Measurements from ENCODE around the gene ACOX3. TPM values are rescaled to one million over a fixed set of nuclear protein-coding genes. Genes with fewer than 3 reads are reported as not detected.

Gene ACOX3
- total RNA-seq, 1 donor from 2014 or later, result 59.7 TPM

- H3K27me3 Mint-ChIP-seq (ENCODE audit: low read depth), result no peaks in the 10 kb centered on the region
- TF ChIP-seq CTCF (IDR thresholded peaks at IDR 0.05; ENCODE audit: unreplicated experiment), result no peak
- no peak for DNase-seq (ENCODE audit: low spot score in 2 of 2, unreplicated experiment in 2 of 2)
- H3K4me1 Mint-ChIP-seq, result no peaks in the 10 kb centered on the region
- H3K27ac Mint-ChIP-seq, result no peak overlapping the region
- H3K36me3 Mint-ChIP-seq, result no peaks in the 10 kb centered on the region
- no peak overlapping the region for H3K4me3 Mint-ChIP-seq
- H3K9me3 Mint-ChIP-seq, result peaks cover 13% of the 10 kb centered on the region
These were observed 109.0 kb downstream of the ACOX3 start for GRCh38 chr4:8331575-8331955.

- DNase-seq (ENCODE audit: low spot score in 2 of 2, unreplicated experiment in 2 of 2), result peak; percentile 4 to 27
- TF ChIP-seq CTCF (IDR thresholded peaks at IDR 0.05; ENCODE audit: unreplicated experiment), result no peak
- Mint-ChIP-seq H3K4me3 (no peak overlapping the region), H3K4me1 (no peaks in the 10 kb centered on the region), H3K27me3 (ENCODE audit: low read depth) (no peaks in the 10 kb centered on the region), H3K36me3 (no peaks in the 10 kb centered on the region), H3K27ac (no peak overlapping the region), H3K9me3 (peaks cover 13% of the 10 kb centered on the region)
These were observed 109.5 kb downstream of the ACOX3 start for GRCh38 chr4:8330821-8331574.

GRCh38 chr4:8329859-8330761 lies 110.4 kb downstream of the ACOX3 start:
- peak; percentile 17 to 35 for DNase-seq (ENCODE audit: low spot score in 2 of 2, unreplicated experiment in 2 of 2)
- Mint-ChIP-seq H3K4me1 (no peaks in the 10 kb centered on the region), H3K27me3 (ENCODE audit: low read depth) (no peaks in the 10 kb centered on the region), H3K9me3 (peaks cover 8% of the 10 kb centered on the region), H3K27ac (no peak overlapping the region), H3K36me3 (no peaks in the 10 kb centered on the region), H3K4me3 (no peak overlapping the region)
- no peak for TF ChIP-seq CTCF (IDR thresholded peaks at IDR 0.05; ENCODE audit: unreplicated experiment)

GRCh38 chr4:8329560-8329858 lies 111.0 kb downstream of the ACOX3 start:
- Mint-ChIP-seq H3K36me3 (peaks cover under 1% of the 10 kb centered on the region), H3K4me3 (no peak overlapping the region), H3K4me1 (no peaks in the 10 kb centered on the region), H3K27ac (no peak overlapping the region), H3K27me3 (ENCODE audit: low read depth) (no peaks in the 10 kb centered on the region), H3K9me3 (peaks cover 9% of the 10 kb centered on the region)
- DNase-seq (ENCODE audit: low spot score in 2 of 2, unreplicated experiment in 2 of 2), result peak in 1 of 2 experiments; percentile 1
- TF ChIP-seq CTCF (IDR thresholded peaks at IDR 0.05; ENCODE audit: unreplicated experiment), result no peak

GRCh38 chr4:8328866-8329559 lies 111.5 kb downstream of the ACOX3 start:
- no peaks in the 10 kb centered on the region for H3K27me3 Mint-ChIP-seq (ENCODE audit: low read depth)
- H3K9me3 Mint-ChIP-seq, result peaks cover 14% of the 10 kb centered on the region
- peaks cover 3% of the 10 kb centered on the region for H3K36me3 Mint-ChIP-seq
- H3K27ac Mint-ChIP-seq, result no peak overlapping the region
- peak in 1 of 2 experiments; percentile 5 for DNase-seq (ENCODE audit: low spot score in 2 of 2, unreplicated experiment in 2 of 2)
- no peak overlapping the region for H3K4me3 Mint-ChIP-seq
- no peak for TF ChIP-seq CTCF (IDR thresholded peaks at IDR 0.05; ENCODE audit: unreplicated experiment)
- no peaks in the 10 kb centered on the region for H3K4me1 Mint-ChIP-seq

Data from mesothelial cell of epicardium (in vitro differentiated cells).